HG03571 (cell line): ENCODE measurements around the gene CLASP2.
"Not testable (repeated sequence)": the region's sequence is repeated elsewhere in the genome, so short reads cannot be mapped to it uniquely, and the experiment has no call there.

Experiments used
- ATAC-seq: cut with Tn5 transposase; IDR thresholded peaks from one replicate; pipeline ENCODE4 v1.9.1; 2021; ENCODE audit not compliant: unreplicated experiment

The CLASP2 gene

GRCh38 chr3:33717866-33718594, at the start of gene CLASP2:
CLASP2 (minus strand) TSS chr3:33718254; CDS start chr3:33718002, 252 bp downstream.
- ATAC-seq: peak; percentile 97

DNA sequence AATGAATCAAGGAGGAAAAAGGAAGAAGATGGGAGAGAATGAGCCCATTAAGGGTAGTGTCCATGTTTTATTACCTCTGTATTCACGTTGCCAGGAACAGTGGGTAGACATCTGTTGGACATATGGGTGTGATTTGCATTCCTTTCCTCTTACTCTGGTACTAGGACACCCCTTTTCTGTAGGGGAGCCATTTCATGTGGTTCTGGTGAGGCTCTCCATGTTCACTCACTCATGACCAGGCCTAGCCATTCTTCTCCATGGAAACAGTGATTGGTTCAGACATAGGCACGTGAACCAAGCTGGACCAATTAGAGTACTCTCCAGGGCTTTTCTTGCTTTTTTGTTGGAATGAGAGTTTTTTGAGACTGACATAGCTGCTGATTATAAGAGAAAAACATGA, 40.8 kb upstream of the CLASP2 start:
- no peak for ATAC-seq

- ATAC-seq: no peak
Measured at GRCh38 chr3:33758281-33758680, 40.2 kb upstream of the CLASP2 start.

GRCh38 chr3:33754391-33754790, 36.3 kb upstream of the CLASP2 start:
- ATAC-seq: not testable (repeated sequence)

GRCh38 chr3:33751336-33751735, 33.3 kb upstream of the CLASP2 start:
- ATAC-seq: no peak

- no peak for ATAC-seq
Measured at GRCh38 chr3:33750211-33750548, 32.1 kb upstream of the CLASP2 start.

DNA sequence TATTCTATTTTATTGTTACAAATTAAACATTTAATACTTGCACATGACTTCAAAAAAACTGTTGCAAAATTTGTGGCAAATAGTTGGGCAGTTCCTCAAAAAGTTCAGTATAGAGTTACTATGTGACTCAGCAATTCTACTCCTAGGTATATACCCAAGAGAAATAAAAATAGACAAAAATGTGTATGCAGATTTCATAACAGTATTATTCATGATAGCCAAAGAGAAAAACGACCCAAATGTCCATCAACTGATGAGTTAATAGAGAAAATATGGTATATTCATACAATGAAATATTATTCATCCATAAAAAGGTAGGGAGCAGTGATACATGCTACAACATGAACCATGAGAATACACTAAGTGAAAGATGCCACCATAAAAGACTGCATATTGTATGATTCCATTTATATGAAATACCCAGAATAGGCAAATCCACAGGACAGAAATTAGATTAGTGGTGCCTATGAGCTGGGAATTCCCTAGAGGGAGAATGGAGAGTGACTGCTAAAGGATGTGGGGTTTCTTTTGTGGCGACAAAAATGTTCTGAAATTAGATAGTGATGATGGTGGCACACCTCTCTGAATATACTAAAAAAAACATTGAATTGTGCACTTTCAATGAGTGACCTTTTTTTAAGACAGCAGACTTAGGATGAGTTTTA, 31.6 kb upstream of the CLASP2 start:
- no peak for ATAC-seq

DNA sequence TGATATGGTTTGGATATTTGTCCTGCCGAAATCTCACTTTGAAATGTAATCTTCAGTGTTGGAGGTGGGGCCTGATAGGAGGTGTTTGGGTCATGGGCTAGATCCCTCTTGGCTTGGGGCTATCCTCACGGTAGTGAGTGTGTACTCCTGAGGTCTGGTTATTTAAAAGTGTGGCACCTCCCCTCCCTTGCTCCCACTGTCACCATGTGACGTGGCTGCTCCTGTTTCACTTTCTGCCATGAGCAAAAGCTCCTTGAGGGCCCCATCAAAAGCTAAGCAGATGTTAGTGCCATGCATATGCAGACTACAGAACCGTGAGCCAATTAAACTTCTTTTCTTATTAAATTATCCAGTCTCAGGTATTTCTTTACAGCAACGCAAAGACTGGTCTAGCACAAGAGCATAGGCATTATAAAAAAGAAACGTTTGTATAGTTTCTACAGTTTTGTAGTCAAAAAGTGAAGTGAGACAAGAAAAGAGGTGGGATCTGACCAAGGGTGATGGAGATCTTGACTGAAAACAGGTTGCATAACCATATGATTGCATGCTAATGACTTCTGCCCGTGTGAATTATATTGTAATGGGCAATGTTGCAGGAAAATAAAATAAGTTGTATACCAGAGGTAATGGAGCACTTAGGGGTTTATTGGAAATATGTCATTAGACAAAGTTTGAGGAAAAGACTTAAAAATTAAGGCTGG, 28.5 kb upstream of the CLASP2 start:
- ATAC-seq: no peak

- no peak for ATAC-seq
Measured at GRCh38 chr3:33737146-33737545, 19.1 kb upstream of the CLASP2 start.

DNA sequence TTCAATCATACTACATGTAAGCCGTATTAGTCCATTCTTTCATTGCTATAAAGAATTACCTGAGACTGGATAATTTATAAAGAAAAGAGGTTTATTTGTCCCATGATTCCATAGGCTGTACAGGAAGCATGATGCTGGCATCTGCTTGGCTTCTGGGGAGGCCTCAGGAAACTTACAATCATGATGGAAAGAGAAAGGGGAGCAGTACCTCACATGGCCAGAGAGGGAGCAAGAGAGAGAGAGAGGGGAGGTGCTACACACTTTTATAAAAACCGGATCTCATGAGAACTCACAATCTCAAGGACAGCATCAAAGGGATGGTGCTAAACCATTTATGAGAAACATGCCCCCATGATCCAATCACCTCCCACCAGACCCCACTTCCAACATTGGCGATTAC, 14.3 kb upstream of the CLASP2 start:
- no peak for ATAC-seq

GRCh38 chr3:33729993-33730392, 11.9 kb upstream of the CLASP2 start:
- ATAC-seq: peak; percentile 61

- no peak for ATAC-seq
Measured at GRCh38 chr3:33724256-33724655, 6.2 kb upstream of the CLASP2 start.

DNA sequence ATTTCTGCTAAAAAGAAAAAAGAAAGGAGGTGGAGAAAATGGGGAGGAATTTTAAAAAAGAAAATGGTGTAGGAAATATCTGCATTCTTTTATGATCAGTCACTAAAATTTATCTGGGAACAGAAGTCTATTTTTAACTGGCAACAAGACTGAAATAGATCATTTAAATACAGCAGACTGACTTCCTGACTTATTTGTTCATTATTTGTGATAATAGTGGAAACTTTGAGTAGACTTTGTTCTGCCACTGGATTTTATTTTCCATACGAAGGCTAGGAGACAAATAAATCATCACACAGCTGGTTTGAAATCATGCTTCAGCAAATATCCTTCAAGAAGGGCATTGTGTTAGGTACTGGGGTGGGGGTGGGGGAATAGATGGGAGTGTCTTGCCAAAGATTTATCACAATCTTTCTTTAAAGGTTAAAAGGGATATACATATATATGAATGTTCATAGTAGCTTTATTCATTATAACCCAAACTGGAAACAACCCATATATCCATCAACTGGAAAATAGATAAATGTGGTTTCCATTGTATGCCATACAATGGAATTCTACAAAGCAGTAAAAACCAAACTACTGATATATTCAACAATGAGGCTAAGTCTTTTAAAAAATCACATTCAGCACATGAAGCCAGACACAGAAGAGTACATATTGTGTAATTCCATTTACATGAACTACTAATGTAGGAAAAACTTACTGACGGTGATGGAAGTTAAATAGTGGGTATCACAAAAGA, 4.7 kb upstream of the CLASP2 start:
- no peak for ATAC-seq

DNA sequence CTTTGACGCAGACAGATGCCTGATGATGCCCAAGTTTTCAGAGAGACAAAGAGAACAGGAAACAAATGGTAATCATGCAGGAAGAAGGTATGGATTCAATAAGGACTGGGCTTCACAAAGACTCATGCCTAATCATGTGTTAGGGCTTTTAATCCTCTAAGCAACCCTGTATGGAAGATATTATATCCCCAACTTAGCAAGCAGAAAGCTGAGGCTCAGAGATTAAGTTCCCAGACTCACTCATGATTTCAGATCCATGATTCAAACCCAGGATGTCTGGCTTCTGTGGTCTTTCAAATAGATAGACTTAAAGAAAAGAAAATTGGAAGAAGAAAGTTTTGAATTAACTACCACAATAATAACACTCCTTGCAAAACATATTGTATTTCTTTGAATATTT, 4.1 kb upstream of the CLASP2 start:
- ATAC-seq: no peak

- no peak for ATAC-seq
Measured at GRCh38 chr3:33718595-33718907, 497 bp upstream of the CLASP2 start.

GRCh38 chr3:33717616-33717865, 513 bp downstream of the CLASP2 start:
- peak; percentile 51 for ATAC-seq

GRCh38 chr3:33716227-33716626, 1.8 kb downstream of the CLASP2 start:
- no peak for ATAC-seq

GRCh38 chr3:33711100-33711499, 7.0 kb downstream of the CLASP2 start:
- ATAC-seq: no peak

DNA sequence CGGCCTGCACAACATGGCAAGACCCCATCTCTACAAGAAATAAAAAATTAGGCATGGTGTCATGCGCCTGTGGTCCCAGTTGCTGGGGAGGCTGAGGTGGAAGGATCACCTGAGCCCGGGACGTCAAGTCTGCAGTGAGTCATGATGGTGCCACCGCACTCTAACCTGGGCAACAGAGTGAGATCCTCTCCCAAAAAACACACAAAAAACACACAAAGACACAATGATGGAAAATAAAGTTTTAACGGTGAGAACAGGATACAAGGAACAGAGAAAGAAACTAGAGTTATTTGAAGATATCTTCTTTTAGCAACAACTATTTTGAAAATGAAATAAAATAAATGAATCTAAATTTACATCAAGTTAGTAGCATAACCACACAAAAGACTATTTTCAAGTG, 12.0 kb downstream of the CLASP2 start:
- no peak for ATAC-seq

DNA sequence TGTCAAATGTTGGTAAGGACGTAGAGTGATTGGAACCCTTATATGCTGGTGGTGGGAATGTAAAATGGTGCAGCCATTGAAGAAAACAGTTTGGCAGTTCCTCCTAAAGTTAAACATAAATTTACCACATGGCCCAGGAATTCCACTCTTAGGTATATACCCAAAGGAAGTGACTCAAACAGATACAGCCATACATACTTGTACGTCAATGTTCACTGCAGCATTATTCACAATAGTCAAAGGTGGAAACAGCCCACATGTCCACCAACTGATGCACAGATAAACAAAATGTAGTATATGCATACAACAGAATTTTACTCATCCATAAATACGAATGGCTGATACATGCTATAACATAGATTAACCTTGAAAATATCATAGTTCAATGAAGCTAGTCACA, 13.2 kb downstream of the CLASP2 start:
- ATAC-seq: no peak

DNA sequence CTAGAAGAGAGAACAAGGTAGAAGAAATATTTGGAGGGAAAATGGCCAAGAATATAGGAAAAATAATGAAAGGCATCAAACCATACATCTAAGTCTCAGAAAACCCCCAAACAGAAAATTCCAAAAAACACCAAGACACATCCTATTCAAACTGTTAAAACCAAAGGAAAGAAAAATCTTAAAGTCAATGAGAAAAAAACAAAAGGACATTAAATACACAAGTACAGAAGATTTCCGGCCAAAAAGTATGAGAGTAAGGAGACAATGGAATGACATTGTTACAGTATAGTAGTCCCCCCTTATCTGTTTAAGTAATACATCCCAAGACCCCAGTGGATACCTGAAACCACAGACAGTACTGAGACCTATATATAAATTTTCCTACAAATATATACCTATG, 18.8 kb downstream of the CLASP2 start:
- ATAC-seq: no peak

DNA sequence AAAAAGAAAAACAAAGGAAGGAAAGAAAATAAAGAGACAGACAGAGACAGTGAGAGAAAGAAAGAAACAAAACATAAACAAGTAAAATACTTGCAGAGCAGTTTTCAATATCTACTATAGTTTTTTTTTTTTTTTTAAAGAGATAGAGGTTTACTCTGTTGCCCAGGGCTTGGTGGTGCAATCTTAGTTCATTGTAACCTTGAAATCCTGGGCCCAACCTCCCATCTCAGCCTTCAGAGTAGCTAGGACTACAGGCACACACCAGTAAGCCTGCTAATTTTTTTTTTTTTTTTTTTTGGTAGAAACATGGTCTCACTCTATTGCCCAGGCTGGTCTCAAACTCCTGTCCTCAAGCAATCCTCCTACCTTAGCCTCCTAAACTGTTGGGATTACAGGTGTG, 23.1 kb downstream of the CLASP2 start:
- ATAC-seq: no peak
